Ovary (tissue), 9 donors: ENCODE data around the gene MT3. TPM values are rescaled to one million over a fixed set of nuclear protein-coding genes. Genes with fewer than 3 reads are reported as not detected.
A peak's percentile ranks its signal among the peaks of the same experiment; 100 is the strongest.
"Not testable (repeated sequence)": the region's sequence is repeated elsewhere in the genome, so short reads cannot be mapped to it uniquely, and the experiment has no call there.

Experiments used
- DNase-seq, 5 donors: peaks; one replicate each; pipeline ENCODE4 v3.0.0-alpha.2; 2019 to 2020
- H3K27ac ChIP-seq, 2 donors: fragments of 200-600 bp; one replicate each; pipeline versions ENCODE4 v1.5.1 to v1.8.0; 2019 to 2022
- H3K27me3 ChIP-seq: fragments of 200-600 bp; one replicate; pipeline ENCODE4 v1.8.0; 2022
- H3K36me3 ChIP-seq: fragments of 200-600 bp; sonication (generic); one replicate; pipeline ENCODE4 v1.5.1; 2019
- H3K4me1 ChIP-seq: one replicate; pipeline ENCODE4 v1.8.1; 2013; ENCODE audit warnings: mild to moderate bottlenecking, moderate library complexity; ENCODE audit not compliant: insufficient read depth
- H3K4me3 ChIP-seq: fragments of 200-600 bp; sonication (generic); one replicate; pipeline ENCODE4 v1.5.1; 2017
- H3K9me3 ChIP-seq, 2 donors: fragments of 200-600 bp in 1 of 2; sonication (generic) in 1 of 2; one replicate each; pipeline versions ENCODE4 v1.5.1 to v1.8.1; 2013 to 2019; ENCODE audit warnings: mild to moderate bottlenecking in 1 of 2, moderate library complexity in 1 of 2
- CTCF ChIP-seq, 3 donors: fragments of 450-650 bp in 2 of 3; fragments of 200-600 bp in 1 of 3; IDR thresholded peaks; one replicate each; pipeline versions ENCODE4 v1.5.1 to v1.8.0; 2016 to 2022; ENCODE audit warnings: antibody characterized with exemption in 3 of 3, mild to moderate bottlenecking in 1 of 3
- EP300 ChIP-seq: sonication (generic); formaldehyde crosslinking; IDR thresholded peaks from one replicate; pipeline ENCODE4 v1.6.1; 2017; ENCODE audit warnings: antibody characterized with exemption
- POLR2A ChIP-seq: fragments of 450-650 bp; IDR thresholded peaks from one replicate; pipeline ENCODE4 v1.6.1; 2017; ENCODE audit warnings: antibody characterized with exemption, mild to moderate bottlenecking, moderate library complexity
- WGBS, 3 donors: extraction: QIAGEN DNeasy Blood & Tissue Kit in 1 of 3; methylation state at CpG; one replicate each; pipeline versions ENCODE4 v1.1.5 to v1.1.7; 2013 to 2017; 5-methylcytosine and 5-hydroxymethylcytosine counted together
- intact Hi-C, 4 donors: fragments of 100-400 bp; cut with DNase I; formaldehyde crosslinking; loops; one replicate each; pipeline versions ENCODE4 v1.11.0 to v1.15.1; 2022 to 2023
- polyA plus RNA-seq, 2 donors: library from polyadenylated mRNA; stranded (reverse); fragments of 200-250 nt in 1 of 2; fragments of 350-450 nt in 1 of 2; fragmentation: Illumina TruSeq in 1 of 2; extraction: RNeasy Lipid Tissue Mini Kit (QIAGEN cat#74804) in 1 of 2; gene quantifications; one replicate each; pipeline ENCODE4 v1.2.3, GENCODE V29; 2013 to 2014
- total RNA-seq, 7 donors: library from RNA; depleted of rRNA in 2 of 7; stranded (reverse); fragments of >200 nt in 2 of 7; fragmentation: NEBNext Ultra II Directional in 3 of 7; extraction: Animal tissue kit (Norgen Biotek cat#: 25700) in 3 of 7; gene quantifications; one replicate each; pipeline versions ENCODE4 v1.1.0 to v1.2.4, GENCODE V29; 2016 to 2023
- donor health status: DM: no; HTN: no; CAD: no; lungs with moderate emphysema.
- donor health status: DM: no; HTN: no; CAD: no.
- donor health status: Bipolar disorder and iron deficiency.
- donor health status: DM: yes; HTN: yes; CAD: no.
- donor health status: DM: no; HTN: no; CAD: no.
- donor health status: DM: yes; HTN: yes; CAD: no.

MT3 gene
- total and polyA plus RNA-seq, 9 donors = 0.53 to 4.8 (median 1.4) TPM; not detected in 3

GRCh38 chr16:56576585-56577299 is 12.6 kb upstream of the MT3 start:
- intact Hi-C loops = loop anchor here in 1 of 4 donors (5.0 kb wide), 1 partner anchor 126 kb away; no protein-coding TSS in a partner anchor
- no peaks in the 10 kb centered on the region for H3K4me1 ChIP-seq
- H3K27ac ChIP-seq = no peak overlapping the region
- H3K27me3 ChIP-seq = no peaks in the 10 kb centered on the region
- H3K9me3 ChIP-seq = no peaks in the 10 kb centered on the region
- WGBS, 3 donors = 37 to 43% (median 39%) methylated on average over 8 of the region's 8 CpGs
- no peaks in the 10 kb centered on the region for H3K36me3 ChIP-seq
- no peak overlapping the region for H3K4me3 ChIP-seq
- DNase-seq = peak; percentile 44 to 78 (median 62)
- TF ChIP-seq CTCF (IDR thresholded peaks at IDR 0.05) (peak in 2 of 3 donors; percentile 39 to 64), EP300 (no peak)

DNA sequence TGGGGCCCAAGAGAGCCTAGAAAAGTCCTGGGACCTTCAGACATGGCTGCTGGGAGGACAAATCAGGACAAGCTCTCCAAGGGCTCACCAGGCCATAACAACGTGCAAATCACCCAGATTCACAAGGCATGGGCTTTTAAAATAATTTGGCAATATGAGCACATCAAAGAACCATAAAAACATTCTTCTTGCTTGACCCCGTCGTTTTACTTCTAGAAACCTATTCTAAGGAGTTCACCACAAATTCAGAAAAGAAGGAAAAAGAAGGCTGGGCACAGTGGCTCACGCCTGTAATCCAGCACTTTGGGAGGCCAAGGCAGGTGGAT is 12.1 kb upstream of the MT3 start:
- no peaks in the 10 kb centered on the region for H3K27me3 ChIP-seq

DNA sequence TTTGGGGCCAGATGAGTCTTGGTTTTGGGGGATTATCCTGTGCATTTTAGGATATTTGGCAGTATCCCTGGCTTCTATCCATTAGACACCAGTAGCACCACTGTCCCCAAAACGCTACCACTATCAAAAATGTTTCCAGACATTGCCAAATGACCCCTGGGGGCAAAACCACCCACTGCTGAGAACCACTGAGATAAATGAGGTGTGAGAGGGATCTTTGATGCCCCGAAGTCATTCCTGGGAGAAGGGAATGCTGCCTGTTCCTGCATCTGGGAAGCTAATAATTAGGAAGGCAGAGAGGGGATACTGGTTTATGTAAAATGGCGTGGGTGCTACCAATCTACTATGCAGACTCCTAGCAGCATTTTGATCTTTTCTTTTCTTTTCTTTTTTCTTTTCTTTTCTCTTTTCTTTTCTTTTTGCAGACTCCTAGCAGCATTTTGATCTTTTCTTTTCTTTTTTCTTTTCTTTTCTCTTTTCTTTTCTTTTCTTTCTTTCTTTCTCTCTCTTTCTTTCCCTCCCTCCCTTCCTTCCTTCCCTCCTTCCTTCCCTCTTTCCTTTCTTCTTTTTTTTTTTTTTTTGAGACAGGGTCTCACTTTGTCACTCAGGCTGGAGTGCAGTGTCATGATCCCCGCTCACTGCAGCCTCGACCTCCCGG is 8.8 kb upstream of the MT3 start:
- Histone ChIP-seq H3K4me1 (no peaks in the 10 kb centered on the region), H3K27me3 (no peaks in the 10 kb centered on the region), H3K4me3 (no peak overlapping the region), H3K36me3 (no peaks in the 10 kb centered on the region), H3K9me3 (no peaks in the 10 kb centered on the region), H3K27ac (no peak overlapping the region)
- no peak for DNase-seq
- intact Hi-C loops = loop anchor here in 2 of 4 donors (10.0 kb wide), 2 partner anchors 66 to 104 kb away; partner anchors contain the start of gene MT1X (in 1 of the 2)
- WGBS, 3 donors = 75 to 83% (median 75%) methylated on average over 6 of the region's 6 CpGs
- TF ChIP-seq EP300 = no peak

More for the DNA sequence above, 12.1 kb upstream of the MT3 start:
- 67 to 76% (median 74%) methylated on average over 4 of the region's 4 CpGs for WGBS, 3 donors
- no peaks in the 10 kb centered on the region for H3K4me1 ChIP-seq
- H3K36me3 ChIP-seq = no peaks in the 10 kb centered on the region
- intact Hi-C loops = loop anchor here in 1 of 4 donors (5.0 kb wide), 1 partner anchor 125 kb away; no protein-coding TSS in a partner anchor
- no peak overlapping the region for H3K27ac ChIP-seq
- no peak overlapping the region for H3K4me3 ChIP-seq
- H3K9me3 ChIP-seq = no peaks in the 10 kb centered on the region
- no peak for TF ChIP-seq CTCF (IDR thresholded peaks at IDR 0.05)
- TF ChIP-seq EP300 = no peak
- no peak for TF ChIP-seq POLR2A
- no peak for DNase-seq

GRCh38 chr16:56582911-56583310 is 6.4 kb upstream of the MT3 start:
- not testable (repeated sequence) for H3K27ac ChIP-seq, DNase-seq, H3K36me3 ChIP-seq, H3K27me3 ChIP-seq, H3K4me1 ChIP-seq, H3K9me3 ChIP-seq, H3K4me3 ChIP-seq
- intact Hi-C loops = loop anchor here in 2 of 4 donors (10.0 kb wide), 2 partner anchors 68 to 102 kb away; partner anchors contain the start of gene MT1X (in 1 of the 2)
- 65 to 75% (median 73%) methylated on average over 2 of the region's 2 CpGs for WGBS, 3 donors

- 25 to 40% (median 26%) methylated on average over 11 of the region's 11 CpGs for WGBS, 3 donors
- Histone ChIP-seq H3K36me3 (no peaks in the 10 kb centered on the region), H3K4me1 (no peaks in the 10 kb centered on the region), H3K27me3 (no peaks in the 10 kb centered on the region), H3K27ac (no peak overlapping the region), H3K9me3 (no peaks in the 10 kb centered on the region), H3K4me3 (no peak overlapping the region)
- intact Hi-C loops = loop anchor here in 2 of 4 donors (10.0 kb wide), 2 partner anchors 69 to 101 kb away; partner anchors contain the start of gene MT1X (in 1 of the 2)
- DNase-seq = no peak
- TF ChIP-seq POLR2A = no peak
- no peak for TF ChIP-seq CTCF (IDR thresholded peaks at IDR 0.05)
- no peak for TF ChIP-seq EP300
These were observed 5.8 kb upstream of the MT3 start for GRCh38 chr16:56583351-56584168.
